Measurements from ENCODE around the gene TMEM212. TPM values are rescaled to one million over a fixed set of nuclear protein-coding genes. Genes with fewer than 3 reads are reported as not detected.
"Not testable (repeated sequence)": the region's sequence is repeated elsewhere in the genome, so short reads cannot be mapped to it uniquely, and the experiment has no call there.

TMEM212 gene
- total RNA-seq, 6 donors from 2014 or later = 0.11 to 20.8 (median 3.7) TPM

- peaks cover 5 to 9% (median 7%) of the 10 kb centered on the region in 4 donors for H3K9me3 ChIP-seq
- H3K27ac ChIP-seq = no peak overlapping the region
- WGBS, 2 donors = 75 to 89% methylated on average over 6 of the region's 6 CpGs
- H3K36me3 ChIP-seq = no peaks in the 10 kb centered on the region
- no peaks in the 10 kb centered on the region for H3K27me3 ChIP-seq
- ATAC-seq (ENCODE audit: low FRiP score in 2 of 2) = no peak
- no peaks in the 10 kb centered on the region for H3K4me1 ChIP-seq
- TF ChIP-seq POLR2A (IDR thresholded peaks at IDR 0.05) (no peak), CTCF (IDR thresholded peaks at IDR 0.05) (no peak), POLR2AphosphoS5 (IDR thresholded peaks at IDR 0.05) (no peak)
- no peak overlapping the region for H3K4me3 ChIP-seq
- DNase-seq = no peak
Observed at GRCh38 chr3:171850320-171850959, 7.3 kb downstream of the TMEM212 start.

- no peaks in the 10 kb centered on the region for H3K36me3 ChIP-seq
- H3K4me3 ChIP-seq = no peak overlapping the region
- no peak overlapping the region for H3K27ac ChIP-seq
- TF ChIP-seq POLR2A (IDR thresholded peaks at IDR 0.05) = no peak
- TF ChIP-seq POLR2AphosphoS5 (IDR thresholded peaks at IDR 0.05) = no peak
- no peak for TF ChIP-seq EP300 (IDR thresholded peaks at IDR 0.05)
- TF ChIP-seq CTCF (IDR thresholded peaks at IDR 0.05) = no peak
- H3K4me1 ChIP-seq = no peaks in the 10 kb centered on the region
- WGBS, 2 donors = 72 to 78% methylated on average over 6 of the region's 6 CpGs
- H3K27me3 ChIP-seq = no peaks in the 10 kb centered on the region
- no peak for ATAC-seq (ENCODE audit: low FRiP score in 2 of 2)
- H3K9me3 ChIP-seq = peaks cover 5 to 9% (median 7%) of the 10 kb centered on the region in 4 donors
- DNase-seq = no peak
Observed at GRCh38 chr3:171850960-171851659, 8.0 kb downstream of the TMEM212 start.

DNA sequence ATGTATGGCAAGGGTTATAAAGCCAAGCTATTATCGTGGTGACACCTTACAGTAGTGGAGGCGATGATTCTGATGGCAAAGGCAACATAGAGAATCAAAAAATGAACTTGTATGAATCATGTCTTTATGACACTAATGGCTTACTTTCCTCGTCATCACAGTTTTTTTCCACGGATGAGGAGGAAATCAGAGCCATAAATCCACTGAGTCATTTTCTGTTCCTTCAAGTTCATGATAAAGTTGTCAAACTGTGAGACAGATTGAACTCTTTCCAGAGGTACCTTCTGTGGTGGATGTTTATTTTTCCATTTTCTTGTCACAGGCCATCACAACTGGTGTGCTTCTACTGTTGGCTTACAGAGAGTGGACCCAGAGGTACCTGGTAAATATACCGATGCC is 8.5 kb downstream of the TMEM212 start:
- no peak for ATAC-seq (ENCODE audit: low FRiP score in 2 of 2)
- 70 to 71% methylated on average over 5 of the region's 5 CpGs for WGBS, 2 donors
- no peak for TF ChIP-seq CTCF (IDR thresholded peaks at IDR 0.05)
- TF ChIP-seq POLR2AphosphoS5 (IDR thresholded peaks at IDR 0.05) = no peak
- TF ChIP-seq POLR2A (IDR thresholded peaks at IDR 0.05) = no peak
- TF ChIP-seq EP300 (IDR thresholded peaks at IDR 0.05) = no peak

GRCh38 chr3:171854649-171855305 is 11.6 kb downstream of the TMEM212 start:
- no peak overlapping the region for H3K4me3 ChIP-seq
- no peaks in the 10 kb centered on the region for H3K27me3 ChIP-seq
- H3K9me3 ChIP-seq = peaks cover 5 to 9% (median 7%) of the 10 kb centered on the region in 4 donors
- ATAC-seq (ENCODE audit: low FRiP score in 2 of 2) = no peak
- no peak for TF ChIP-seq EP300 (IDR thresholded peaks at IDR 0.05)
- TF ChIP-seq CTCF (IDR thresholded peaks at IDR 0.05) = no peak
- TF ChIP-seq POLR2AphosphoS5 (IDR thresholded peaks at IDR 0.05) = no peak
- TF ChIP-seq POLR2A (IDR thresholded peaks at IDR 0.05) = no peak
- no peak for DNase-seq
- H3K4me1 ChIP-seq = no peaks in the 10 kb centered on the region
- 95 to 99% methylated on average over 2 of the region's 2 CpGs for WGBS, 2 donors
- H3K36me3 ChIP-seq = no peaks in the 10 kb centered on the region
- no peak overlapping the region for H3K27ac ChIP-seq

More for the DNA sequence above, 8.5 kb downstream of the TMEM212 start:
- no peaks in the 10 kb centered on the region for H3K27me3 ChIP-seq
- no peak overlapping the region for H3K4me3 ChIP-seq
- DNase-seq = no peak
- peaks cover 5 to 9% (median 7%) of the 10 kb centered on the region in 4 donors for H3K9me3 ChIP-seq
- no peak overlapping the region for H3K27ac ChIP-seq
- H3K4me1 ChIP-seq = no peaks in the 10 kb centered on the region
- H3K36me3 ChIP-seq = no peaks in the 10 kb centered on the region

- not testable (repeated sequence) for ATAC-seq (ENCODE audit: low FRiP score in 2 of 2); DNase-seq; H3K4me3 ChIP-seq; H3K27ac ChIP-seq; H3K9me3 ChIP-seq; H3K36me3 ChIP-seq; H3K27me3 ChIP-seq
- H3K4me1 ChIP-seq = peaks cover 8 to 22% (median 16%) of the 10 kb centered on the region in 4 donors
- 97% methylated on average over 4 of the region's 4 CpGs for WGBS, 2 donors
Observed at GRCh38 chr3:171858770-171859169, 15.6 kb downstream of the TMEM212 start.
